ENCODE data around the gene RNF11.
A peak's percentile ranks its signal among the peaks of the same experiment; 100 is the strongest.
"Not testable (repeated sequence)": the region's sequence is repeated elsewhere in the genome, so short reads cannot be mapped to it uniquely, and the experiment has no call there.

Gene RNF11

DNA sequence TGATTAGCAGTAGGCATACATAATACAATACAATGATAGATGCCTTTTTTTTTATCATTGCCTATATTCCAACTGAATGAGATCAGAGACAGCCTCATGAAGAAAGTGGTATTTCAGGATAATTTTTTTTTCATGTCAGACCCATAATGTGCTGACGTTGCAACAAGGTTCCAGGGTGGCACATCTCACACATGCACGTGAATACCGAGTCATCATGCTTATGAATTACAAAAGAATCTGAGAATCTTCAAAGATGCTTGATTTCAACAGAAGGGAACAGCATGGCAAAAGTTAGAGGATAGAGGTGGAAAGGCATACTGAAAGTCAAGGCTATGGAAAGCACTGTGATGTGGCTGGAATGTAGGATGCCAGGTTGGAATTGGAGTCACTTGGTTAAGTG, 5.0 kb upstream of the RNF11 start:
- Histone ChIP-seq H3K27ac (replicated peaks) (no peak overlapping the region), H3K4me3 (replicated peaks; ENCODE audit: insufficient read depth, low read length) (no peak overlapping the region)
- TF ChIP-seq, protein P1, sequence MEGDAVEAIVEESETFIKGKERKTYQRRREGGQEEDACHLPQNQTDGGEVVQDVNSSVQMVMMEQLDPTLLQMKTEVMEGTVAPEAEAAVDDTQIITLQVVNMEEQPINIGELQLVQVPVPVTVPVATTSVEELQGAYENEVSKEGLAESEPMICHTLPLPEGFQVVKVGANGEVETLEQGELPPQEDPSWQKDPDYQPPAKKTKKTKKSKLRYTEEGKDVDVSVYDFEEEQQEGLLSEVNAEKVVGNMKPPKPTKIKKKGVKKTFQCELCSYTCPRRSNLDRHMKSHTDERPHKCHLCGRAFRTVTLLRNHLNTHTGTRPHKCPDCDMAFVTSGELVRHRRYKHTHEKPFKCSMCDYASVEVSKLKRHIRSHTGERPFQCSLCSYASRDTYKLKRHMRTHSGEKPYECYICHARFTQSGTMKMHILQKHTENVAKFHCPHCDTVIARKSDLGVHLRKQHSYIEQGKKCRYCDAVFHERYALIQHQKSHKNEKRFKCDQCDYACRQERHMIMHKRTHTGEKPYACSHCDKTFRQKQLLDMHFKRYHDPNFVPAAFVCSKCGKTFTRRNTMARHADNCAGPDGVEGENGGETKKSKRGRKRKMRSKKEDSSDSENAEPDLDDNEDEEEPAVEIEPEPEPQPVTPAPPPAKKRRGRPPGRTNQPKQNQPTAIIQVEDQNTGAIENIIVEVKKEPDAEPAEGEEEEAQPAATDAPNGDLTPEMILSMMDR (IDR thresholded peaks at IDR 0.05; ENCODE audit: insufficient read depth, low read length) = no peak
- no peak for TF ChIP-seq SPI1 (IDR thresholded peaks at IDR 0.05; ENCODE audit: borderline replicate concordance, low read depth)
- TF ChIP-seq, protein P2, sequence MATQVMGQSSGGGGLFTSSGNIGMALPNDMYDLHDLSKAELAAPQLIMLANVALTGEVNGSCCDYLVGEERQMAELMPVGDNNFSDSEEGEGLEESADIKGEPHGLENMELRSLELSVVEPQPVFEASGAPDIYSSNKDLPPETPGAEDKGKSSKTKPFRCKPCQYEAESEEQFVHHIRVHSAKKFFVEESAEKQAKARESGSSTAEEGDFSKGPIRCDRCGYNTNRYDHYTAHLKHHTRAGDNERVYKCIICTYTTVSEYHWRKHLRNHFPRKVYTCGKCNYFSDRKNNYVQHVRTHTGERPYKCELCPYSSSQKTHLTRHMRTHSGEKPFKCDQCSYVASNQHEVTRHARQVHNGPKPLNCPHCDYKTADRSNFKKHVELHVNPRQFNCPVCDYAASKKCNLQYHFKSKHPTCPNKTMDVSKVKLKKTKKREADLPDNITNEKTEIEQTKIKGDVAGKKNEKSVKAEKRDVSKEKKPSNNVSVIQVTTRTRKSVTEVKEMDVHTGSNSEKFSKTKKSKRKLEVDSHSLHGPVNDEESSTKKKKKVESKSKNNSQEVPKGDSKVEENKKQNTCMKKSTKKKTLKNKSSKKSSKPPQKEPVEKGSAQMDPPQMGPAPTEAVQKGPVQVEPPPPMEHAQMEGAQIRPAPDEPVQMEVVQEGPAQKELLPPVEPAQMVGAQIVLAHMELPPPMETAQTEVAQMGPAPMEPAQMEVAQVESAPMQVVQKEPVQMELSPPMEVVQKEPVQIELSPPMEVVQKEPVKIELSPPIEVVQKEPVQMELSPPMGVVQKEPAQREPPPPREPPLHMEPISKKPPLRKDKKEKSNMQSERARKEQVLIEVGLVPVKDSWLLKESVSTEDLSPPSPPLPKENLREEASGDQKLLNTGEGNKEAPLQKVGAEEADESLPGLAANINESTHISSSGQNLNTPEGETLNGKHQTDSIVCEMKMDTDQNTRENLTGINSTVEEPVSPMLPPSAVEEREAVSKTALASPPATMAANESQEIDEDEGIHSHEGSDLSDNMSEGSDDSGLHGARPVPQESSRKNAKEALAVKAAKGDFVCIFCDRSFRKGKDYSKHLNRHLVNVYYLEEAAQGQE (IDR thresholded peaks at IDR 0.05; ENCODE audit: insufficient replicate concordance, low read depth) = no peak
- TF ChIP-seq POLR2AphosphoS5 (IDR thresholded peaks at IDR 0.05; ENCODE audit: low read depth) = no peak
- no peak for TF ChIP-seq GABPA (IDR thresholded peaks at IDR 0.05; ENCODE audit: low read depth)

DNA sequence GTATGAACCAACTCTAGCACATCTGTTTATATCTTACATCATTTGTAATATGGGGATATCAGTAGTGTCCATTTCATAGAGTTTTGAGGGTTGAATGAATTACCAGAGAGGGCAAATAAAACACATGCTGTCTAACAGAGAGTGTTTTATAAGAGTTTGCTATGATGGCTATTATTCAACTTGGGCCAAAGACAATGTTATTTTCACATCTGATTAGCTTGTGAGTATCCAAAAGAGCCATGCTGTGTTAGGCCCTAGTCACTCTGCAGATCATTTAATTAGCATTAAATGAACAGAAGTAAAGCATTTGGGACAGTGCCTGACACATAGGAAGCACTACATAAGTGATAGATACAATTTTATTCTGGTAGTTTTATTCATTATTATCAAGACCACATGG, 4.2 kb upstream of the RNF11 start:
- no peak for DNase-seq (ENCODE audit: low read depth in 1 of 2, low spot score in 1 of 2)
- Histone ChIP-seq H3K27me3 (ENCODE audit: insufficient read depth, poor library complexity, severe bottlenecking) (no peaks in the 10 kb centered on the region), H3K4me3 (replicated peaks; ENCODE audit: insufficient read depth, low read length) (no peak overlapping the region), H3K27ac (replicated peaks) (no peak overlapping the region)
- TF ChIP-seq GABPA (IDR thresholded peaks at IDR 0.05; ENCODE audit: low read depth) (no peak), SPI1 (IDR thresholded peaks at IDR 0.05; ENCODE audit: borderline replicate concordance, low read depth) (no peak), POLR2AphosphoS5 (IDR thresholded peaks at IDR 0.05; ENCODE audit: low read depth) (no peak)
- TF ChIP-seq, protein P2 (IDR thresholded peaks at IDR 0.05; ENCODE audit: insufficient replicate concordance, low read depth) = no peak
- TF ChIP-seq, protein P1 (IDR thresholded peaks at IDR 0.05; ENCODE audit: insufficient read depth, low read length) = no peak

More for the DNA sequence above, 5.0 kb upstream of the RNF11 start:
- DNase-seq (ENCODE audit: low read depth in 1 of 2, low spot score in 1 of 2) = no peak
- H3K27me3 ChIP-seq (ENCODE audit: insufficient read depth, poor library complexity, severe bottlenecking) = no peaks in the 10 kb centered on the region

DNA sequence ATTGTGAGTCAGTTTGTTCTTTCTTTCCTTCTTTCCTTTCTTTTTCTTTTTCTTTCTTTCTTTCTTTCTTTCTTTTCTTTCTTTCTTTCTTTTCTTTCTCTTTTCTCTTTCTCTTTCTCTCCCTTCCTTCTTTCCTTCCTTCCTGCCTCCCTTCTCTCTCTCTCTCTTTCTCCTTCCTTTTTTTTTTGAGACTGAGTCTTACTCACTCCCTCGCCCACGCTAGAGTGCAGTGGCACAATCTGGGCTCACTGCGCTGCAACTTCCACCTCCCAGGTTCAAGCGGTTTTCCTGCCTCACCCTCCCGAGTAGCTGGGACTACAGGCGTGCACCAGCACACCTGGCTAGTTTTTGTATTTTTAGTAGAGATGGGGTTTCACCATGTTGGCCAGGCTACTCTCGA, 1.8 kb upstream of the RNF11 start:
- peak in 1 of 2 experiments; percentile 48 for DNase-seq (ENCODE audit: low read depth in 1 of 2, low spot score in 1 of 2)
- not testable (repeated sequence) for H3K27me3 ChIP-seq (ENCODE audit: insufficient read depth, poor library complexity, severe bottlenecking); H3K4me3 ChIP-seq (replicated peaks; ENCODE audit: insufficient read depth, low read length)
- peak overlapping the region; percentile 15; the same call in 1 of the 2 replicates for H3K27ac ChIP-seq (replicated peaks)

DNA sequence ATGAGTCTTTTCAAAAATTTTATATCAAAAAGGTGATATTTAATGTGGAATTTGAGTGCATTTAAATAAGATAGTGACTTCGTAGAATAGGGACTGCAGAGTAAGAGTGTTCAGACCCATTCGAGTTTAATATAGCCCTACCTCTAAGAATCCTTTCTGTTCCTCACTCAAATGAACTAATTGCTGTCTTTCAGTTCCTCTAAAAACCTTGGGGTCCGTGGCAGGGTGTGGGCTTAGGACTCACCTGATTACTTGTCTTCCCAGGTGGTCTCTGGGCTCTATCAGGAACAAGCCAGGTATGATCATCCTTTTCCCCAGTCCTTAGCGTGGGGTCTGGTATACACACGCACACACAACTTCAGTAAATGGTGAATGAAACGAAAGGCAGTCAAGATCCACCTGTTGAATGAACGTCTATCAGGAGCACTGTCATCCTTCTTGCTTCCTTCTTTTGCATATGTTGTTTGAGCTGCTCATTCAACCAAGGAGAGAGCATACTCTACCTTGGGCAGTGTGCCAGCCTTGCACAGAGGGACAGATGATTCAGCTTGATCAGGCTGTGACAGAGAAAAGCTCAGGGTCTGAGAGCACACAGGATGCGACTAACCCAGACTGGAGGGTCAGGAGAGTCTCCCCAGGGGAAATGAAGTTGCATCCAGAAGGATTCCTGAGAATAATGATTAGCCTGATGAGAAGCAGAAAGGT, 1.2 kb upstream of the RNF11 start:
- Histone ChIP-seq H3K27ac (replicated peaks) (peak overlapping the region; percentile 15; the same call in 1 of the 2 replicates), H3K27me3 (ENCODE audit: insufficient read depth, poor library complexity, severe bottlenecking) (no peaks in the 10 kb centered on the region), H3K4me3 (replicated peaks; ENCODE audit: insufficient read depth, low read length) (no peak overlapping the region)
- peak; percentile 46; the same call in 1 of the 2 replicates for TF ChIP-seq POLR2AphosphoS5 (IDR thresholded peaks at IDR 0.05; ENCODE audit: low read depth)
- TF ChIP-seq, protein P2 (IDR thresholded peaks at IDR 0.05; ENCODE audit: insufficient replicate concordance, low read depth) = no peak
- DNase-seq (ENCODE audit: low read depth in 1 of 2, low spot score in 1 of 2) = peak; percentile 46 to 89

Measured in HL-60 (cell line).